H1 (cell line): ENCODE measurements around the gene FAM170B. TPM values are rescaled to one million over a fixed set of nuclear protein-coding genes. Genes with fewer than 3 reads are reported as not detected.

Source experiments
- CTCF ChIA-PET: fragments of 300-600 bp; sonication (Branson Sonifier 250); formaldehyde crosslinking; loops from one replicate; lab custom pipeline; 2021; ENCODE audit not compliant: partially characterized antibody; lab: Charles Lee
- POLR2A ChIA-PET: fragments of 300-600 bp; sonication (Branson Sonifier 250); formaldehyde crosslinking; loops from one replicate; lab custom pipeline; 2021; ENCODE audit warnings: inconsistent platforms; ENCODE audit not compliant: partially characterized antibody; lab: Charles Lee
- DNase-seq, 2 experiments: peaks; one replicate each; pipeline versions ENCODE4 v3.0.0 to v3.0.0-alpha.2; 2010 to 2022; ENCODE audit warnings: low spot score in 2 of 2, low read depth in 1 of 2, mixed read lengths in 1 of 2
- FAIRE-seq: peaks from 2 replicates; lab custom pipeline; 2011; peaks lifted over from hg19 to GRCh38; lab: Jason Lieb, UNC
- H2AFZ ChIP-seq: 2 replicates; pipeline ENCODE4 v1.8.1; 2012; ENCODE audit warnings: low read length, inconsistent platforms
- H2AK5ac ChIP-seq: 2 replicates; pipeline ENCODE4 v1.6.1; 2013; ENCODE audit warnings: low read depth, low read length
- H2BK120ac ChIP-seq: replicated peaks from 2 replicates; pipeline ENCODE3; 2013; ENCODE audit warnings: low read depth, low read length, inconsistent platforms
- H2BK12ac ChIP-seq: 2 replicates; pipeline ENCODE4 v1.6.1; 2013; ENCODE audit warnings: low read depth, low read length
- H2BK15ac ChIP-seq: 2 replicates; pipeline ENCODE4 v1.6.1; 2013; ENCODE audit warnings: low read length
- H2BK20ac ChIP-seq: 2 replicates; pipeline ENCODE4 v1.6.1; 2013; ENCODE audit warnings: low read length
- H2BK5ac ChIP-seq: 2 replicates; pipeline ENCODE4 v1.6.1; 2013; ENCODE audit warnings: low read depth, low read length
- H3K14ac ChIP-seq: 2 replicates; pipeline ENCODE4 v1.6.1; 2013; ENCODE audit warnings: inconsistent platforms; ENCODE audit not compliant: insufficient read length
- H3K18ac ChIP-seq: 2 replicates; pipeline ENCODE4 v1.6.1; 2013; ENCODE audit warnings: low read length; ENCODE audit errors: extremely low read depth
- H3K23ac ChIP-seq: 2 replicates; pipeline ENCODE4 v1.6.1; 2013; ENCODE audit warnings: inconsistent platforms; ENCODE audit not compliant: insufficient read length
- H3K23me2 ChIP-seq: 2 replicates; pipeline ENCODE4 v1.6.1; 2013; ENCODE audit warnings: low read depth, low read length
- H3K27ac ChIP-seq: 2 replicates; pipeline ENCODE4 v1.6.1; 2011; ENCODE audit warnings: low read depth, low read length, inconsistent platforms
- H3K27me3 ChIP-seq, 4 experiments: replicated peaks in 1 of 4; 1 replicate in 1 of 4; 2 replicates in 3 of 4; pipeline versions ENCODE4 v1.6.1 to v1.8.1; 2011 to 2013; ENCODE audit warnings: low read length in 3 of 4, mild to moderate bottlenecking in 3 of 4, inconsistent platforms in 2 of 4, mixed read lengths in 2 of 4, moderate library complexity in 1 of 4; ENCODE audit not compliant: control insufficient read depth in 3 of 4, insufficient read depth in 3 of 4; ENCODE audit errors: extremely low read depth in 1 of 4
- H3K36me3 ChIP-seq, 4 experiments: 2 replicates each; pipeline versions ENCODE4 v1.6.1 to v1.8.1; 2011 to 2013; ENCODE audit warnings: mild to moderate bottlenecking in 4 of 4, low read length in 3 of 4, moderate library complexity in 2 of 4, control low read depth in 1 of 4, inconsistent platforms in 1 of 4; ENCODE audit not compliant: insufficient read depth in 4 of 4, control insufficient read depth in 2 of 4
- H3K4ac ChIP-seq: replicated peaks from 2 replicates; pipeline ENCODE3; 2013; ENCODE audit warnings: low read length, low read depth, mixed read lengths, inconsistent platforms; ENCODE audit not compliant: insufficient read length
- H3K4me1 ChIP-seq, 4 experiments: replicated peaks in 1 of 4; 1 replicate in 1 of 4; 2 replicates in 3 of 4; pipeline versions ENCODE4 v1.6.1 to v1.8.1; 2011 to 2013; ENCODE audit warnings: low read length in 3 of 4, inconsistent platforms in 2 of 4, mixed read lengths in 1 of 4; ENCODE audit not compliant: insufficient read depth in 4 of 4, control insufficient read depth in 3 of 4
- H3K4me2 ChIP-seq, 2 experiments: 2 replicates each; pipeline versions ENCODE4 v1.6.1 to v1.8.1; 2011 to 2013; ENCODE audit warnings: low read depth in 2 of 2, low read length in 2 of 2, control low read depth in 1 of 2, inconsistent platforms in 1 of 2, mild to moderate bottlenecking in 1 of 2; ENCODE audit not compliant: insufficient read depth in 1 of 2
- H3K4me3 ChIP-seq, 4 experiments: fragments of 200-600, 300-600 bp in 1 of 4; sonication (generic), shearing (Covaris generic), sonication (Bioruptor Twin) in 1 of 4; 2 replicates each; pipeline versions ENCODE4 v1.5.1 to v1.8.1; 2011 to 2016; ENCODE audit warnings: low read length in 4 of 4, low read depth in 3 of 4, control low read depth in 2 of 4, inconsistent platforms in 2 of 4, mild to moderate bottlenecking in 2 of 4, mixed read lengths in 1 of 4, moderate library complexity in 1 of 4; ENCODE audit not compliant: insufficient read depth in 2 of 4; ENCODE audit errors: extremely low read depth in 1 of 4
- H3K56ac ChIP-seq: replicated peaks from 2 replicates; pipeline ENCODE3; 2013; ENCODE audit warnings: low read depth, mild to moderate bottlenecking, mixed read lengths, low read length, inconsistent platforms; ENCODE audit not compliant: insufficient read length
- H3K79me1 ChIP-seq: 2 replicates; pipeline ENCODE4 v1.6.1; 2013; ENCODE audit warnings: low read depth, low read length, control low read depth
- H3K79me2 ChIP-seq, 2 experiments: 2 replicates each; pipeline versions ENCODE4 v1.6.1 to v1.8.1; 2012 to 2013; ENCODE audit warnings: low read length in 2 of 2, mild to moderate bottlenecking in 2 of 2, inconsistent platforms in 1 of 2; ENCODE audit not compliant: insufficient read depth in 2 of 2, control insufficient read depth in 1 of 2
- H3K9ac ChIP-seq, 4 experiments: replicated peaks in 1 of 4; 1 replicate in 1 of 4; 2 replicates in 3 of 4; pipeline versions ENCODE4 v1.6.1 to v1.8.1; 2011 to 2013; ENCODE audit warnings: low read depth in 3 of 4, low read length in 3 of 4, control low read depth in 2 of 4, mild to moderate bottlenecking in 2 of 4, moderate library complexity in 2 of 4, inconsistent platforms in 1 of 4; ENCODE audit errors: extremely low read depth in 1 of 4
- H3K9me3 ChIP-seq, 2 experiments: 2 replicates each; pipeline versions ENCODE4 v1.6.1 to v1.8.1; 2012 to 2013; ENCODE audit warnings: mild to moderate bottlenecking in 2 of 2, moderate library complexity in 2 of 2, control low read depth in 1 of 2, inconsistent platforms in 1 of 2, low read depth in 1 of 2, low read length in 1 of 2, mixed read lengths in 1 of 2; ENCODE audit not compliant: insufficient read depth in 2 of 2
- H4K20me1 ChIP-seq, 2 experiments: replicated peaks in 1 of 2; 2 replicates each; pipeline versions ENCODE3 to v1.8.1; 2011 to 2013; ENCODE audit warnings: inconsistent platforms in 2 of 2, low read length in 2 of 2, mild to moderate bottlenecking in 1 of 2; ENCODE audit not compliant: insufficient read depth in 2 of 2, control insufficient read depth in 1 of 2
- H4K5ac ChIP-seq: 2 replicates; pipeline ENCODE4 v1.6.1; 2013; ENCODE audit warnings: low read length, low read depth, mixed read lengths, inconsistent platforms; ENCODE audit not compliant: insufficient read length
- H4K8ac ChIP-seq: 2 replicates; pipeline ENCODE4 v1.8.0; 2013; ENCODE audit warnings: mild to moderate bottlenecking, moderate library complexity, low read length, inconsistent platforms; ENCODE audit not compliant: insufficient read depth; ENCODE audit errors: extremely low read depth
- H4K91ac ChIP-seq: replicated peaks from 2 replicates; pipeline ENCODE3; 2013; ENCODE audit warnings: low read length, mixed read lengths, inconsistent platforms; ENCODE audit not compliant: insufficient read length
- CBX5 ChIP-seq: fragments of 300-800, 300-1000 bp; sonication (generic); IDR thresholded peaks from 2 replicates; pipeline ENCODE4 v1.7.1; 2016; ENCODE audit warnings: antibody characterized with exemption, low read length, low read depth
- CHD1 ChIP-seq: IDR thresholded peaks from 2 replicates; pipeline ENCODE4 v1.6.1; 2012; ENCODE audit warnings: low read depth, low read length, improper control_type of control experiment
- CHD2 ChIP-seq: IDR thresholded peaks from 2 replicates; pipeline ENCODE4 v1.6.1; 2012; ENCODE audit warnings: low read length, improper control_type of control experiment
- E2F6 ChIP-seq: IDR thresholded peaks from 2 replicates; pipeline ENCODE4 v1.6.1; 2012; ENCODE audit warnings: inconsistent platforms
- GTF2F1 ChIP-seq: IDR thresholded peaks from 2 replicates; pipeline ENCODE4 v1.6.1; 2012; ENCODE audit warnings: low read depth, low read length, improper control_type of control experiment, borderline replicate concordance
- JUN ChIP-seq: IDR thresholded peaks from 2 replicates; pipeline ENCODE4 v1.6.1; 2011; ENCODE audit warnings: low read depth, mild to moderate bottlenecking, improper control_type of control experiment, low read length
- KDM4A ChIP-seq: IDR thresholded peaks from one replicate; pipeline ENCODE4 v1.7.1; 2012; ENCODE audit warnings: low read depth, mild to moderate bottlenecking, moderate library complexity, low read length, inconsistent platforms; ENCODE audit not compliant: severe bottlenecking
- RBBP5 ChIP-seq: IDR thresholded peaks from 2 replicates; pipeline ENCODE4 v1.7.1; 2012; ENCODE audit warnings: low read depth, mild to moderate bottlenecking, inconsistent platforms, low read length, moderate library complexity, borderline replicate concordance
- SP2 ChIP-seq: IDR thresholded peaks from 2 replicates; pipeline ENCODE4 v1.6.1; 2012; ENCODE audit warnings: mild to moderate bottlenecking, low read length, inconsistent platforms
- SUZ12 ChIP-seq: fragments of 200-600 bp; sonication (generic); IDR thresholded peaks from 2 replicates; pipeline ENCODE4 v1.6.1; 2012; ENCODE audit warnings: mild to moderate bottlenecking, inconsistent platforms, low read length, moderate library complexity, mixed read lengths
- TCF12 ChIP-seq: IDR thresholded peaks from 2 replicates; pipeline ENCODE4 v1.6.1; 2011; ENCODE audit warnings: low read depth, mild to moderate bottlenecking, low read length
- WGBS, 2 experiments: shearing (Covaris generic) in 1 of 2; methylation state at CpG; one replicate each; pipeline versions ENCODE4 v1.1.6 to v1.1.7; 2013 to 2015; ENCODE audit warnings: low lambda C conversion rate in 2 of 2, mixed read lengths in 2 of 2, inconsistent platforms in 1 of 2, low coverage in 1 of 2, missing lambda C conversion rate in 1 of 2; ENCODE audit not compliant: insufficient replicate concordance in 2 of 2, insufficient coverage in 1 of 2, insufficient read length in 1 of 2; ENCODE audit errors: extremely low coverage in 1 of 2, missing lambda C conversion rate in 1 of 2; 5-methylcytosine and 5-hydroxymethylcytosine counted together
- polyA plus RNA-seq, 7 experiments: library from polyadenylated mRNA; depleted of rRNA in 3 of 7; stranded (reverse) in 5 of 7; unstranded in 2 of 7; fragments of >200 nt in 5 of 7; fragments of 200-250 nt in 2 of 7; gene quantifications; 1 replicate in 5 of 7; 2 replicates in 1 of 7; 4 replicates in 1 of 7; pipeline versions ENCODE4 v1.2.1 to v1.2.3, GENCODE V29; 2011 to 2013; ENCODE audit warnings: missing spikeins in 2 of 7, mixed read lengths in 2 of 7
- total RNA-seq: library from RNA; stranded (reverse); fragmentation: NEBNext Ultra II Directional; extraction: Animal tissue kit (Norgen Biotek cat#: 25700); gene quantifications from 2 replicates; pipeline ENCODE4 v1.2.1, GENCODE V29; 2021
- TF ChIP-seq, protein P1 (sequence below): IDR thresholded peaks from 2 replicates; pipeline ENCODE4 v1.6.1; 2011; ENCODE audit warnings: low read depth, mild to moderate bottlenecking, low read length; ENCODE audit not compliant: insufficient read depth

Gene FAM170B
- total and polyA plus RNA-seq, 2 of the 8 experiments (the other 6 are each of a cell fraction or from before 2014, with no cell fraction given): not detected

GRCh38 chr10:49167425-49168170 lies 33.8 kb upstream of the FAM170B start:
- H3K27ac ChIP-seq: no peak overlapping the region
- no peaks in the 10 kb centered on the region for H3K36me3 ChIP-seq
- H3K9ac ChIP-seq: no peak overlapping the region
- no peak overlapping the region for H3K4me2 ChIP-seq
- H4K8ac ChIP-seq: peak overlapping the region; percentile 12; the same call in 1 of the 2 replicates
- no peak for DNase-seq
- no peak for FAIRE-seq
- no peaks in the 10 kb centered on the region for H3K23me2 ChIP-seq
- H2BK12ac ChIP-seq: no peak overlapping the region
- H3K4ac ChIP-seq: no peak overlapping the region
- H3K4me3 ChIP-seq: no peak overlapping the region
- H2BK15ac ChIP-seq: no peak overlapping the region
- H3K56ac ChIP-seq: no peak overlapping the region
- POLR2A ChIA-PET: interaction anchor here (0.6 kb wide), 1 partner anchor 19 kb away, joined by 3 read pairs; no protein-coding TSS in a partner anchor
- no peak overlapping the region for H4K91ac ChIP-seq
- no peak overlapping the region for H2BK5ac ChIP-seq
- H3K79me2 ChIP-seq: no peaks in the 10 kb centered on the region
- 90% methylated on average over 12 of the region's 12 CpGs; no CpG with 5 or more reads in 1 of the 2 experiments for WGBS, 2 experiments
- H2BK120ac ChIP-seq: no peak overlapping the region
- no peaks in the 10 kb centered on the region for H4K20me1 ChIP-seq
- no peaks in the 10 kb centered on the region for H3K9me3 ChIP-seq
- CTCF ChIA-PET: interaction anchor here (0.7 to 1.5 kb wide), 15 partner anchors 11 to 510 kb away, joined by 3 to 8 read pairs (median 3); no protein-coding TSS in a partner anchor
- no peak overlapping the region; the same call in 1 of the 2 replicates for H3K18ac ChIP-seq
- H3K4me1 ChIP-seq: no peaks in the 10 kb centered on the region; a peak in 1 of 7 replicates
- no peaks in the 10 kb centered on the region for H3K79me1 ChIP-seq
- no peaks in the 10 kb centered on the region; a peak in 1 of 7 replicates for H3K27me3 ChIP-seq
- no peak overlapping the region for H2AK5ac ChIP-seq
- H2BK20ac ChIP-seq: no peak overlapping the region
- H2AFZ ChIP-seq: no peak overlapping the region
- H3K23ac ChIP-seq: no peak overlapping the region
- no peak overlapping the region for H3K14ac ChIP-seq
- no peak overlapping the region for H4K5ac ChIP-seq
- no peak for TF ChIP-seq GTF2F1
- no peak for TF ChIP-seq JUN
- no peak for TF ChIP-seq SUZ12
- TF ChIP-seq CHD2: no peak
- no peak for TF ChIP-seq CHD1
- TF ChIP-seq RBBP5: no peak
- no peak for TF ChIP-seq TCF12
- TF ChIP-seq CBX5: no peak
- TF ChIP-seq, protein P1, sequence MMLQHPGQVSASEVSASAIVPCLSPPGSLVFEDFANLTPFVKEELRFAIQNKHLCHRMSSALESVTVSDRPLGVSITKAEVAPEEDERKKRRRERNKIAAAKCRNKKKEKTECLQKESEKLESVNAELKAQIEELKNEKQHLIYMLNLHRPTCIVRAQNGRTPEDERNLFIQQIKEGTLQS: no peak
- no peak for TF ChIP-seq SP2
- no peak for TF ChIP-seq KDM4A
- TF ChIP-seq E2F6: no peak
